Hematopoietic multipotent progenitor cell treated with erythropoietin and hydrocortisone succinate and interleukin-3 and kit ligand, for 8 days (in vitro differentiated cells): Measurements from ENCODE around the gene FAM3A.
A peak's percentile ranks its signal among the peaks of the same experiment; 100 is the strongest.
"Not testable (repeated sequence)": the region's sequence is repeated elsewhere in the genome, so short reads cannot be mapped to it uniquely, and the experiment has no call there.

Experiments
- DNase-seq: peaks from one replicate; pipeline ENCODE4 v3.0.0-alpha.2; 2015

Gene FAM3A

GRCh38 chrX:154502989-154503388, 13.0 kb downstream of the FAM3A start:
- DNase-seq: no peak

DNA sequence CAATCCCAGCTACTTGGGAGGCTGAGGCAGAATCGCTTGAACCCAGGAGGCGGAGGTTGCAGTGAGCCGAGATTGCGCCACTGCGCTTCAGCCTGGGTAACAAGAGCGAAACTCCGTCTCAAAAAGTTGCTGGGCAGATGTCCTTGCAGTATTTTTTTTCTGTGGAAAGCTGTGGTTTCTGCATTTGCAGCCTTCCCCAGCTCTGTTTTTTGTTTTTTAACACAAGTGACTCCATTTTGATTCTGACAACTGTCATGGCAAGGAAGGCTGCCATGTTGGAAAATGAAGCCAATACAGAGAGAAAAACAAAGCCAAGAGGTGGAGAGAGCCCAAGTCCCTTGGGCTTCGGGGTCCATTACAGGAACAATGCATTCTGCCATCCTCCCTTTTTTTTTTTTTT, 13.9 kb downstream of the FAM3A start:
- no peak for DNase-seq

DNA sequence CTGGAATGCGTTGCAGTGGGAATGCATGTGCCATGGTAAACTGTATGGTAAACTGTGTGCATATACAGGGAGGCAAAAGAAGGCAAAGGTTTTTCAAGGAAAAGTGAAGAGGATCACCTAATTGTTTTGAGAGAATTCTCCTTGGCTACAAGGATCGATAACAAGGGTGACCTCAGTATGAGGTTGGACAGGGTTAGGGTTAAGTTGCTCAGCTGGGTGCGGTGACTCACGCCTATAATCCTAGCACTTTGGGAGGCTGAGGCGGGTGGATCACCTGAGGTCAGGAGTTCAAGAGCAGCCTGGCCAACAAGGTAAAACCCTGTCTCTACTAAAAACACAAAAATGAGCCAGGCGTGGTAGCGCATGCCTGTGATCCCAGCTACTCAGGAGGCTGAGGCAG, 14.6 kb downstream of the FAM3A start:
- not testable (repeated sequence) for DNase-seq

GRCh38 chrX:154496591-154497137, 19.4 kb downstream of the FAM3A start:
- peak; percentile 6 for DNase-seq

DNA sequence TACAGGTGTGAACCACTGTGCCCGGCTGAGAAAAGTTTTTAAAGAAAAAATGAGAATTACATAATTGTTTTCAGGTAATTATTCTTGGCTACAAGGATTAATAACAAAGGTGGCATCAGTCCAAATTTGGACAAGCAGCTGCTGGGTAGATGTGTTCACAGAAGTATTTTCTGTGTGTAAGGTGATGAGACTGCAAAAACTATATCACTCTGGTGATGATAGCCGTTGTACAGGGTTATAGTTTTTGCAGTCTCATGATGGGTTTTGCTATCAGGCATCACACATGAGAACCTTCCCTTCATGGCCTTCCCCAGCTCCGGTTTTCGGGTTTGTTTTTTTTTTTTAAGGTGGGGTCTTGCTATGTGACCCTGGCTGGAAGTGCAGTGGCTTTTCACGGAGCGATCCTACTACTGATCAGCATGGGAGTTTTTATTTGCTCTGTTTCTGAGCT, 20.5 kb downstream of the FAM3A start:
- DNase-seq: peak; percentile 92

DNA sequence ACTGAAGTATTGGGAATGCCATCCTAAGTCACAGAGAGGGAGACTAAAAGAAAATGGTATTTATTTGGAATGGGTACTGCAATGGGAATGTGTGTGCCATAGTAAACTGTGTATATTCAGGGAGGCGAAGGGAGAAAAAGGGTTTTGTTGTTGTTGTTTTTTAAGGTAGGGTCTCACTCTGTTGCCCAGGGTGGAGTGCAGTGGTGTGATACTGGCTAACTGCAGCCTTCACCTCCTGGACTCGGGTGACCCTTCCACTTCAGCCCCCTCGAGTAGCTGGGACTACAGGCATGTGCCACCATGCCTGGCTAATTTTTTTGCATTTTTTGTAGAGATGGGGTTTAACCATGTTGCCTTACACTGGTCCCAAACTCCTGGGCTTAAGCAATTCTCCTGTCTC, 21.3 kb downstream of the FAM3A start:
- DNase-seq: no peak

DNA sequence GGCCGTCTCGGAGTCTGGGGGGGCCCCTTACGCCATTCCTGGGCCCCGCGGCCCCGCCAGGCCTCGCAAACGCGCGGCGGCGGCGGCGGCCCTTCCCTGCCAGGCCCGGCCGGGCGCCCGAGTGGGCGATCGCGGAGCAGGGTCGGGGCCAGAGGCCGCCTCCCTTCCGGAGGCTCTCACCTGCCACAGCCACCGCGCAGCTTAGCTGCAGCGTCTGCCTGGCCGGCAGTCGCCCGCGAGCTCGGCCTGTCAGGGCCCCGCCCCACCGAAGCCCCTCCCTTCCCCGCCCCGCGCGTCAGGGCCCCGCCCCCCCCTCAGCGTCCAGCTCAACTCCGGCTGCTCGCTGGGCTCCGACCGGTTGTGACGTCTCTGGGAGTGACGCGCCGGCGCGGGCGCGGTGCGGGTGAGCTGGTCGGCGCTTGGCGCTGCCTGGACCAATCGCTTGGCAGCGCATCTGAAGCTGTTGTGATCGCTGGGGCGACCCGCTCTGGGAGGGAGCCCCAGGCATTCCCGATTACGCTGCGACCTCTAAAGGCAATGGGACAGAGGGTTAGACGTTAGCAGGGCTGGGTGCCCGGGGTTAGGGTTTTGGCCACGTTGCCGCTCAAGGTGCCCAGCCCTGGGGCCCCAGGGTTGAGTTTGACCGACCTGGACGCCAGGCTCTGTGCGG, 25.5 kb downstream of the FAM3A start, which contains the start of gene SLC10A3:
SLC10A3 (minus strand) TSS at position 216 of the 670 bp plus-strand sequence. CDS start 1,689 bp downstream, outside the sequence.
- DNase-seq: peak; percentile 93

DNA sequence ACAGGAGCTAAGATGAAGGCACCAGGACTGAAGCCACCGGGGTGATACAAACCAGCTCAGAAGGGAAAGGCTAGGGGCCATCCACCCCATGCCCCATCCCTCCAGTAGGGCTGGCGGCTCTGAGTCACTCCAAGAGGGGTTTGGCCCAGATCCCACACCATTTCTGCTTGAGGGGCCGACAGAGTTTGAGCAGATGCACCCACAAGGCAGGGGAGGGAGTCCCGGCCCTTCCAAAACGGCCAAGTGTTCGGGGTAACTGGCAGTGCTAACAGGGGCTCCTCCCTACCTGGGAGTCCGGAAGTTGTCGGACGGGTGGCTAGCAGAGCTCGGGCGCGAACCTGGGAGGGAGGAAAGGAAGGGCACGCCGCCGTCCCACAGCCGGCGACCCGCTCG, 26.0 kb downstream of the FAM3A start:
- DNase-seq: peak; percentile 47

GRCh38 chrX:154489182-154489581, 26.9 kb downstream of the FAM3A start:
- no peak for DNase-seq

DNA sequence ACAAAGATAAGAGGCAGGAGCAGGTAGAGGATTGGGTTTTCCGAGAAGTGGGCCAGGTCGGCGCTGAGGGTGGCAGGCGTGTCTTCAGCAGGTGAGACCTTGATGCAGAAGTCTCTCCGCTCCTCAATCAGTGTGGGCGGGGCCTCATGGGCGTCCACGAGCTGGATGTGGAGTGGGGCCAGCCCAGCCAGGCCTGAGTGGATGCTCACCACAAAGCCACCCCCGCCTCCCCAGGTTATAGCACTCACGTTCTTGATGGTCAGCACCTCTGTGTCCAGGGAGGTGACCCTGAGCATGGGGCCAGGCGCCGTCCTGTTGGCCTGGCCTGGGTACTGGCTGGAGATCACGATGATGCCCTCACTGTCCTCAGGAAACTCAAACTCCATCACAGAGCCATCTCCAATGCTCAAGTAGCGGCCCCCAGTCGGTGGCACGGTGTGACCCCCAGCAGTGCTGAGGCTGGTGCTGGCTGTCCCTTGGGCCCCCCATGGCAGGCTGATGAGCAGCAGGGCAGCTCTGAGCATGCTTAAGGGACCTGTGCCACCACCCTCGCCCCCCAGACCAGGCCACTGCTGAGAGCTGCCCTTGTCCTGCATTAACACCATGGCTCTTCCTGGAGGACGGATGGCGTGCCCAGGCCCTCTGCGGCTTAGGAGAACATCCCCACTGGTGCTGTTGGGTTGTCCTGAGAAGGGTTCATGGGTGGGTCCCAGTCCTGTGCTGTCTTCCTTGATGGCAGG, 27.5 kb downstream of the FAM3A start:
- DNase-seq: no peak

GRCh38 chrX:154487518-154488290, 28.3 kb downstream of the FAM3A start:
- DNase-seq: no peak

- DNase-seq: peak; percentile 48
Measured at GRCh38 chrX:154486396-154487207, 29.4 kb downstream of the FAM3A start, which contains the start of gene UBL4A. TSS of gene UBL4A (minus strand) at chrX:154486615. CDS start at chrX:154486584, 31 bp downstream.

- peak; percentile 9 for DNase-seq
Measured at GRCh38 chrX:154486052-154486395, 30.0 kb downstream of the FAM3A start.

GRCh38 chrX:154485150-154486051, 30.6 kb downstream of the FAM3A start:
- peak; percentile 10 for DNase-seq

GRCh38 chrX:154484255-154485149, 31.5 kb downstream of the FAM3A start:
- peak; percentile 84 for DNase-seq

- no peak for DNase-seq
Measured at GRCh38 chrX:154483325-154483724, 32.7 kb downstream of the FAM3A start.

GRCh38 chrX:154482786-154483185, 33.2 kb downstream of the FAM3A start:
- no peak for DNase-seq

DNA sequence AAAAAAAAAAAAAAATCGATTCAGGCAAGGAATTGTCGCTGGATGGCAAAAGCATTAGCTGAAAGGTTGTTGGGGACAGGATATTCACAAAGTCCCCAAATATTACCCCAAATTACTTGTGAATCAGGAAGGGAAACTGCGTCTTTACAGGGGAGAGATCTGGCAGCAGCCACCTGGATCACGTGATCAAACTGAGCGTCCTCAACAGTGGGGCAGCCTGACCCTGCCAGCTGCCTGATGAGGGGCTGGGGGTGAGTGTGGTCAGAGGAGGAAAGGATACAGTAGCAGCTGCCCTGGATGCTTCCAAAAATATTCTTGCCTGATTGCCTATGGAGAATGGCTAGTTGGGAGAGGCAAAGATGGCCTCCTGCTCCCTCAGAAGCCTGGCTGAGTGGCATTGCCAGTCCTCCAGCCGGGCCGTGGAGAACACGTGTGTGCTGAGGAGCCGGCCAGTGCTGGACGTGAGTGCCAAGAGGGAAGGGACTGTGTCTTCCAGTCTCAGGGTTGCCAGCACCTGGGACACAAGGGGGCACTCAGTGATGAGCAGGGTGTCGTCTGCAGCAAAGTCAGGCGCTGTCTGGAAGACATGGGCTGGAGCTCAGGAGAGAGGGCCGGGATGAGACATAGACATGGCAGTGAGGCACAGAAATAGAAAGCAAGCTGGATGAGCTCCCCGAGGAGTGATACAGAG, 34.0 kb downstream of the FAM3A start:
- DNase-seq: no peak

DNA sequence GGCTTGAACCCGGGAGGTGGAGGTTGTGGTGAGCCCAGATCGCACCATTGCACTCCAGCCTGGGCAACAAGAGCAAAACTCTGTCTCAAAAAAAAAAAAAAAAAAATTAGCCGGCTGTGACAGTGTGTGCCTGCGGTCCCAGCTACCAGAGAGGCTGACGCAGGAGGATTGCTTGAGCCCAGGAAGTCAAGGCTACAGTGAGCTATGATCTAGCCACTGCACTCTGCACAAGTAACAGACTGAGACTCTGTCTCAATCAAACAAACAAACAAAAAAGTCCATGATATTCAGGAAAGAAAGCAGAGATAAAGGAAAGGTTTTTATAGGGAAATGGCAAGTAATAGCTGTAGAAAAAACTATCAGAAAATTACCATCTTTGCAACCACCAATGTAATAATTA, 34.8 kb downstream of the FAM3A start:
- no peak for DNase-seq
